NAMALWA (cell line): ENCODE measurements around the gene ABCB10.

Experiments
- DNase-seq: peaks from one replicate; pipeline ENCODE4 v3.0.0-alpha.2; 2015; ENCODE audit warnings: low spot score

Gene ABCB10

DNA sequence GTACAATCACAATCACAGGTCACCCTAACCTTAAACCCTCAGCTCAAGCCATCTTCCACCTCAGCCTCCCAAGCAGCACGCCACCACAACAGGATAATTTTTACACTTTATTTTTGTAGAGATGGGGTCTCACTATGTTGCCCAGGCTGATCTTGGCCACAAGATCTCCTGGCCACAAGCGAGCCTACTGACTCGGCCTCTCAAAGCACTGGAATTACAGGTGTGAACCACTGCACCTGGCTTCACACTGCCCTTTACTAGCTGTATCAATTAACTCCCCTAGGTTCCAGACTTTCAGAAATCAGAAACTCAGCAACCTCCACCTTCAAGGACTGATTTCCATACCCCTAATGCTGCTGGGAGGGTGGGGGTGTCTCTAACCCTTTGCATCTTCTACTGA lies 87.3 kb downstream of the ABCB10 start:
- DNase-seq = no peak

GRCh38 chr1:229470406-229471043 lies 88.0 kb downstream of the ABCB10 start:
- no peak for DNase-seq

DNA sequence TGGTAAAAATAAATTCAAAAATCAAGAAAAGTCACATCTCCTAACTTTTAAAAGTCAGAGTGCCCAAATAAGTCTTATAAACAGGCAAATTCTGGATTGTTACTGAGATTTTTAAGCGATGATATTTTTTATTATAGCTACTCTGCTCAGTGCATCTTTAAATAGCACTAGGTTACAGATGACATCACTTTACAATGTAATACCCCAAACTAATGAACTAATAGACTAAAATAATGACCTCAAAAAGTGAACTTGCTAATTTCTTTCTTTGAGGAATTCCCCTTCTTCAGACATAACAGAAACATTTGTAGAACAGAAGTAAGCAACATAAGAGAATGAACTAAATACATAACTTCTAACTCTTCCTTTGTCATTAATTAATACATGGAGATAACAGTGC lies 91.6 kb downstream of the ABCB10 start:
- DNase-seq = no peak
